Lower leg skin (tissue), 4 donors: ENCODE data around the gene SDK2. TPM values are rescaled to one million over a fixed set of nuclear protein-coding genes. Genes with fewer than 3 reads are reported as not detected.

Source experiments
- DNase-seq, 2 donors: peaks; one replicate each; pipeline ENCODE4 v3.0.0-alpha.2; 2019; ENCODE audit warnings: low spot score in 2 of 2
- H3K4me3 ChIP-seq: fragments of 200-600 bp; sonication (generic); 2 replicates; pipeline ENCODE4 v1.5.1; 2017; ENCODE audit warnings: mild to moderate bottlenecking, low read depth; ENCODE audit not compliant: poor library complexity, severe bottlenecking
- CTCF ChIP-seq, 3 donors: fragments of 450-650 bp; IDR thresholded peaks; one replicate each; pipeline ENCODE4 v1.5.1; 2016; ENCODE audit warnings: antibody characterized with exemption in 3 of 3, mild to moderate bottlenecking in 3 of 3, moderate library complexity in 2 of 3
- POLR2A ChIP-seq, 2 donors: fragments of 450-650 bp; IDR thresholded peaks; one replicate each; pipeline ENCODE4 v1.6.1; 2016 to 2017; ENCODE audit warnings: antibody characterized with exemption in 2 of 2, mild to moderate bottlenecking in 1 of 2, moderate library complexity in 1 of 2
- WGBS, 2 donors: methylation state at CpG; one replicate each; pipeline ENCODE4 v1.1.5; 2018; 5-methylcytosine and 5-hydroxymethylcytosine counted together
- intact Hi-C: fragments of 100-400 bp; cut with DNase I; formaldehyde crosslinking; loops from one replicate; pipeline ENCODE4 v1.15.0; 2023; ENCODE audit warnings: low total_unique reads
- total RNA-seq, 4 donors: library from RNA; depleted of rRNA; stranded (reverse); fragments of >200 nt; gene quantifications; one replicate each; pipeline ENCODE4 v1.1.0, GENCODE V29; 2016

SDK2 gene
- total RNA-seq, 4 donors from 2014 or later, result 1.5 to 4.4 (median 1.6) TPM

GRCh38 chr17:73465953-73466230 lies 178.4 kb downstream of the SDK2 start:
- no peak overlapping the region for H3K4me3 ChIP-seq
- intact Hi-C loops, result no loop called here
- 80 to 89% methylated on average over 2 of the region's 2 CpGs for WGBS, 2 donors
- TF ChIP-seq CTCF (IDR thresholded peaks at IDR 0.05) (no peak), POLR2A (IDR thresholded peaks at IDR 0.05) (no peak)
- no peak for DNase-seq

- 45 to 54% methylated on average over 8 to 9 of the region's 9 CpGs for WGBS, 2 donors
- H3K4me3 ChIP-seq, result no peak overlapping the region
- intact Hi-C loops, result no loop called here
- TF ChIP-seq POLR2A (IDR thresholded peaks at IDR 0.05) (no peak), CTCF (IDR thresholded peaks at IDR 0.05) (no peak)
- no peak for DNase-seq
Observed at GRCh38 chr17:73465130-73465952, 178.9 kb downstream of the SDK2 start.

- DNase-seq, result no peak
- intact Hi-C loops, result no loop called here
- H3K4me3 ChIP-seq, result no peak overlapping the region
- TF ChIP-seq CTCF (IDR thresholded peaks at IDR 0.05) (no peak), POLR2A (IDR thresholded peaks at IDR 0.05) (no peak)
- WGBS, 2 donors, result 94 to 95% methylated on average over 4 of the region's 4 CpGs
Observed at GRCh38 chr17:73464447-73464846, 179.8 kb downstream of the SDK2 start.

- no peak for TF ChIP-seq CTCF (IDR thresholded peaks at IDR 0.05)
- no peak for TF ChIP-seq POLR2A (IDR thresholded peaks at IDR 0.05)
- H3K4me3 ChIP-seq, result no peak overlapping the region
- DNase-seq, result no peak
- WGBS, 2 donors, result 81 to 82% methylated on average over 5 of the region's 5 CpGs
- intact Hi-C loops, result no loop called here
Observed at GRCh38 chr17:73463821-73464220, 180.4 kb downstream of the SDK2 start.

GRCh38 chr17:73462823-73463222 lies 181.4 kb downstream of the SDK2 start:
- no peak overlapping the region for H3K4me3 ChIP-seq
- intact Hi-C loops, result no loop called here
- WGBS, 2 donors, result 81 to 85% methylated on average over 8 of the region's 8 CpGs
- TF ChIP-seq CTCF (IDR thresholded peaks at IDR 0.05) (no peak), POLR2A (IDR thresholded peaks at IDR 0.05) (no peak)
- DNase-seq, result no peak

- intact Hi-C loops, result no loop called here
- no peak for TF ChIP-seq CTCF (IDR thresholded peaks at IDR 0.05)
- TF ChIP-seq POLR2A (IDR thresholded peaks at IDR 0.05), result no peak
- WGBS, 2 donors, result 79 to 81% methylated on average over 7 of the region's 7 CpGs
- no peak overlapping the region for H3K4me3 ChIP-seq
- no peak for DNase-seq
Observed at GRCh38 chr17:73459980-73460379, 184.3 kb downstream of the SDK2 start.
